Stomach (tissue), 4 donors: ENCODE measurements around the gene SORCS2.

Source experiments
- POLR2AphosphoS5 ChIP-seq, 3 donors: sonication (generic); formaldehyde crosslinking; IDR thresholded peaks; one replicate each; pipeline ENCODE4 v1.6.1; 2016; ENCODE audit warnings: antibody characterized with exemption in 3 of 3
- TF ChIP-seq, protein P1 (sequence below), 7 experiments: fragments of 450-650 bp in 4 of 7; fragments of 200-600 bp in 3 of 7; sonication (generic) in 3 of 7; IDR thresholded peaks; one replicate each; pipeline ENCODE4 v1.5.1; 2016 to 2019; ENCODE audit warnings: antibody characterized with exemption in 7 of 7, control low read depth in 2 of 7, mild to moderate bottlenecking in 1 of 7

- TF ChIP-seq, protein P1, sequence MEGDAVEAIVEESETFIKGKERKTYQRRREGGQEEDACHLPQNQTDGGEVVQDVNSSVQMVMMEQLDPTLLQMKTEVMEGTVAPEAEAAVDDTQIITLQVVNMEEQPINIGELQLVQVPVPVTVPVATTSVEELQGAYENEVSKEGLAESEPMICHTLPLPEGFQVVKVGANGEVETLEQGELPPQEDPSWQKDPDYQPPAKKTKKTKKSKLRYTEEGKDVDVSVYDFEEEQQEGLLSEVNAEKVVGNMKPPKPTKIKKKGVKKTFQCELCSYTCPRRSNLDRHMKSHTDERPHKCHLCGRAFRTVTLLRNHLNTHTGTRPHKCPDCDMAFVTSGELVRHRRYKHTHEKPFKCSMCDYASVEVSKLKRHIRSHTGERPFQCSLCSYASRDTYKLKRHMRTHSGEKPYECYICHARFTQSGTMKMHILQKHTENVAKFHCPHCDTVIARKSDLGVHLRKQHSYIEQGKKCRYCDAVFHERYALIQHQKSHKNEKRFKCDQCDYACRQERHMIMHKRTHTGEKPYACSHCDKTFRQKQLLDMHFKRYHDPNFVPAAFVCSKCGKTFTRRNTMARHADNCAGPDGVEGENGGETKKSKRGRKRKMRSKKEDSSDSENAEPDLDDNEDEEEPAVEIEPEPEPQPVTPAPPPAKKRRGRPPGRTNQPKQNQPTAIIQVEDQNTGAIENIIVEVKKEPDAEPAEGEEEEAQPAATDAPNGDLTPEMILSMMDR (IDR thresholded peaks at IDR 0.05), result no peak
- TF ChIP-seq POLR2AphosphoS5 (IDR thresholded peaks at IDR 0.05), result no peak
These were observed 435.2 kb downstream of the SORCS2 start for GRCh38 chr4:7627251-7628250.
